RPMI7951 (cell line): ENCODE data around the gene MED13L. TPM values are rescaled to one million over a fixed set of nuclear protein-coding genes. Genes with fewer than 3 reads are reported as not detected.

Experiments
- DNase-seq: peaks from one replicate; pipeline ENCODE4 v3.0.0-alpha.2; 2012; ENCODE audit warnings: low read depth
- total RNA-seq: library from RNA; depleted of rRNA; stranded (reverse); fragments of >200 nt; shearing (Covaris generic); gene quantifications from 2 replicates; pipeline ENCODE4 v1.2.3, GENCODE V29; 2014

MED13L gene
- total RNA-seq, 1 experiment from 2014 or later = 29.7 TPM

DNA sequence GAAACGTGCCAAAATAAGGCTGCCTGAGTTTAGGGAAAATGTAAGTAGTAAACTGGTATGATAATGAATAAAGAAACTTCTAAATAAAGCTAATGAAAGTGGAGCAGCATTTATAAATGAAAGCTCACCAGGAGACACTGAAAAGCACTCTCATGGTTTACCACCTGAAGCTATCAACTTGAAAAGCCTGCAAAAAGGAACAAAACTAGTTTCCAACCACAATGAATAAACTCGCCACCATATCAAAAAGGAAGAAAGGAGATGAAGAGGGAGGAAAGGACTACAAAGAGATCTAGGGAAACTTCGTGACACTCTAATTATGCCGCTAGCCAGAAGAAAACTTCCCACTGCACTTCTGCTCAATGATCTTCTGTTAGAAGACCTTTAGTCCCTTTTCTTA, 66.7 kb downstream of the MED13L start:
- DNase-seq = no peak

DNA sequence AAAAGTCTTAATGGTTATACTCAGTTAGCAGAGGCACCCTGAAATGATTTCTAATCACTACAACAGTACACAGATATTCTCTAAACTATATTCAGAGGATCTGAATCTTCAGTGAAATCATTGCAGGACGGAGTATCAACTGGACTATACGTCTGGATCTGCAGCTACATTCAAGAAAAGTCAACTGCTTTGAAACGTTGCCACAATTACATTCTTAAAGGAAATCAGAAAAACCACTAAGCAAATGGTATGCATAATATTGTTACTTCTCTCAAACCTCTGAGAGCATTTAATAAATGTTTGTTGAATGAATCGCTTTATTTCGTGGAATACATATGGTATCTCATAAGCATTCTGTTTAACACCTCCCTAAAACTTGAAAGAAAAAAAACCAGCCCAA, 67.4 kb downstream of the MED13L start:
- no peak for DNase-seq

DNA sequence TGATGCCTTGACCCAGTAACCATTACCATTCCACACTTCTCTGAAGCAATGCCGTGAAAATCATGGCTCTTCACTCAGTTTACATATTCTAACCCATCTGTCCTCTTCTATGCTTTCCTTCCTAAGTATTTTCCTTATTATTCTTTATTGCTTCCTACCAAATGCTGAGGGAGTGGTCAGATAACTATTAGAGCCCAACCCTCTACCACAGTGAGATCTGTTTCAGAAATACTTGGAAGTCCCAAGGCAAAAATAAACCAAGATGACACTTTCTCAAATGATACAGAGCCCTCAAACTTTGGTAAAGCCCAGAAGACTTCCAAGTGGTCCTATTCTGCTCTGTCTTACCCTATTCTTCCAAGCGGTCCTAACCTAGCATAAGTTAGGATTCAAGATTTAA, 68.0 kb downstream of the MED13L start:
- DNase-seq = no peak

DNA sequence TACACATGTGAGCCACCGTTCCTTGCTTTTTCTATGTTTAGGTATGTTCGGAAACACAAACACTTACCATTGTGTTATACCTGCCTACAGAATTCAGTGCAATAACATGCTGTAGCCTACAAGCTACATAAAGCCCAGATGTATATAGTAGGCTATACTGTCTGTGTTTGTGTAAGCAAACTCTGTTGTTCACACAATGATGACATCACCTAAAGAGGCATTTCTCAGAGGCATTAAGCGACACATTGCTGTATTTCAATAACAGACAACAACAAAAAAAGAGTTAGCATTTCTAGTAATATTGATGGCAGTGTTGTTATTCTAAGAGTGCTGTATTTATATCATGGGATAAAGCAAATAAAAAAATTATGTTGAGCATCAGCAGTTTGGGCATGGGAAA, 70.2 kb downstream of the MED13L start:
- no peak for DNase-seq

DNA sequence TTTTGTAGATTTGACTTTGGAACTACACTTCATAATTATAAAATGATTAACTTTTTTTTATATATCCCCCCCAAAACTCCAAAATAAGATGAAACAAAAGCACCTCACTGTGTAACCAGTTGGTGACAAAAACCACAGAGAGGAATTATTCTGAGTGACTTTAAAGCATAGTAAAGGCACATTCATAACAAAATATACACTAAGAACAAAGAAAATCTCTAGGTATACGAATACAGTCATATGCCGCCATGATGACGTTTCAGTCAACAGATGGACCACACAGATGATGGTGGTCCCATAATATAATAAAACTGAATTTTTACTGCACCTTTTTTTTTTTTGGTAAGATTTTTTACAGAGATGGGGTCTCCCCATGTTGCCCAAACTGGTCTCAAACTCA, 70.7 kb downstream of the MED13L start:
- no peak for DNase-seq

DNA sequence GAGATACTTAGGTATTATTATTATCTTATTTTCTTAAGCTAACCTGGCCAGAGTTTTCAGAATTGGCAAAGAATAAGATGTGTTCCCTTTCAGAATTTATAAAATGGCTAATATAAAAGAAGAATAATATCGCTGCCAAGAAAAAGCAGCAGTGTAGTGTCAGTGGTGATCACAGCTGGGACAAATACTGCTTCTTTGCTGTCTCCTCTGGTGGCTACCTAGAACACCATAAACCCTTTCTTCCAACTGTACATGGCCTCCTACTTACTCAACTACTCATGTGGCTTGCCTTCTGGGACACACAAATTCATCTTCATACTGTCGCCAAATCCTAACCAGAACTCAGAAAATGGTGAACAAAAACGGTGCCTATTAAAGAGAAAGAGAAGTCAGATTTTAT, 72.7 kb downstream of the MED13L start:
- no peak for DNase-seq

DNA sequence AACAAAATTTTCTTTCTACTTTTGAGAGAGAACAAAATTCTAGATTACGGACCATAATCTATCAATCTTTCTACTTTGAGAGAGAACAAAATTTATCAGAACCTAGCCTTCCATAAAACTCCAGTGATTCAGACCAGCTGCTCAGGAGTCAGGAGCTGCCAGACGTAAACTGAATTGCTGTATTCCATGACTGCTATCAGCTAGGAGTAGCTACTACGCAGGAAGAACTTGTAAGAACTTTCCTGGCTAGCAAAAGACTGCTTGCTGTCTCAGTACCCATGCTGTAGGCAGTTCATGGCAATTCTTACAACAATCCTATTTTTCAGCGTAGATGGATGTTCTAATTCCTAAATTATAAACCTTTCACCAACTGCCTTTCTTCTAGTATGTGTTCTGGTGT, 73.3 kb downstream of the MED13L start:
- no peak for DNase-seq

DNA sequence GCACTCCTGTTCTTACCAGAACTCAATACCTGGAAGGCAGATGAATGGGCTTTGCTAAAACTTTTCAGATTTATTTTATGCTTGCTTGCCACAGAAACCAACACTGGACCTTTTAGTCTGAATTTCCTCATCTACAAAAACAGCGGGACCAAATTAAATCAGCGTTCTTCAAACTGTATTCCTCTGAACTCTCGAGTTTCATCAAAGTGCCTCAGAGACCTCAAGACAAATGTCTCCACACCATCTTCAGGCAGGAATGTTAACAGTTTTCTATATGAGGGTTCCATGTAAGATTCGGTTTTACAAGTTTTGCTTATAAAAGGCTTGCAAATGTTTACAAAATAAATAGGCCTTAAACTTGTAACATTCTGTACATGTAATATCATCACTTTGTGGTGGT, 74.6 kb downstream of the MED13L start:
- DNase-seq = no peak

DNA sequence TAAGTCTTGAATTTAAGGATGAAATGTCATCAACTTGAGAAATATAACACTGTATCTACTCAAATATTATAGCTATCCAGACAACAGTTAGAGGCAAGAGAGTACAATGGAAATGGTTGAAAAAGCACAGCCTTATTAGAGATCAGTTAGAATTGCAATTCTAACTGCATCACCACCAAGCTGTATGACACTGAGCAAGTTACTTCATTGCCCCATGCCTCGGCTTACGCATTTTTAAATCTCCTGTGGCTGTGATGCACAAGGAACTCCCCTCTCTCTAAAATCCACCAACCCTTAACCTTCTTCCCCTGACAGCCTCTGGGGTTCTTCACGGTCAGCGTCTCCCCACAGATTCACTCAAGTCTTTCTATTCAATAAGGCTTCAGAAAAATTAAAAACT, 75.1 kb downstream of the MED13L start:
- DNase-seq = no peak

DNA sequence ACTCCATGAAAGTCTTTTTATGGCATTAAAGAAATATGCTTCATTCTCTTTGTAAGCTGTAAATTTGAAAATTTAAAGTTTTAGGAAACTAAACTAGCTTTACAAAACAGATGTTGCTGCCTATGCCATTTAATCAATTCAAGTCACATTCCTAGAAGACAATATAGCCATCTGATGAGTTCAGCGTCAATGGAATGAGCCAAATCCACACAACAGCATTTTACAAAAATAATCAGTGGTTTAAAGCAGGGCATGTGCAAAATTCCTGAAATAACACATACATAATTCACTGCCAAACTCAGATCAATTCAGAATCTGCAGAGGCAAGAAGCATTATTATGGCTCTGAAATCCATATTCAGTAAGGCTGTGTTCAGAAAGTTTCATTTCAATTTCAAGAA, 75.6 kb downstream of the MED13L start:
- DNase-seq = no peak

DNA sequence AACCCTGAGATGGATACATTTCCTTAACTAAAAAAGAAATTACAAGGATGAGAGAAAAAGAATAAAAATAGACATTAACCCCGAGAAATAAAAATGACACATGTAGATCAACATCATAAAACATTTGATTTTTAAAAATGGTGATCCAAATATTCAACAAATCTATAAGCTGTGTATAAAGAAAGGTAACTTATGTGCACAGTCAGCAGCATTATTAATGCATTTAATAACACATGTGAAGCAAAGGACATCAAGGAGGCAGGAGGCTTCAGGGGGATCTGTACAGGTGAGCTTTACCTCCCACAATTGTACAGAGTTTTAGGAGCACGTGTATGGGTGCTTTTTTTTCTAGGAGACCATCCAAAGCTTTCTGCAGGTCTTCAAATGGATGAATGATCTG, 76.1 kb downstream of the MED13L start:
- no peak for DNase-seq

DNA sequence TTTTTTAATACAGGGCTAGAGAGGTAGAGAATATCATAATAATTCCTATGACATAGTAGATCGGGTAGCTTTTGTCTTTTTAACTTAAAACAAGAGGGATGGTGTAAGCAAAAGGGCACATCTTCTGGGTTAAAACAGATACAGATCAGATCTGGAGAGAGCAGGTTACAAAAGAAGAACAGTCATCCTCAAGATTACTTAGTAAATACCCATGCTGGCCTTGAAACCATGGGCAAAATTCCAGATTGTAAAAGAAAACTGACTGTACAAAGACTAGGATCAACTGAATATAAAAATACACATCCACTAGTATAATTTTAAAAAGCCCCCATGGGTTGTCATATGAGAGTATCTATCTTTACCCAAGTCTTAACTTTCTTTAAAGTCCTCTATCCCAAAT, 76.7 kb downstream of the MED13L start:
- peak; percentile 15 for DNase-seq

DNA sequence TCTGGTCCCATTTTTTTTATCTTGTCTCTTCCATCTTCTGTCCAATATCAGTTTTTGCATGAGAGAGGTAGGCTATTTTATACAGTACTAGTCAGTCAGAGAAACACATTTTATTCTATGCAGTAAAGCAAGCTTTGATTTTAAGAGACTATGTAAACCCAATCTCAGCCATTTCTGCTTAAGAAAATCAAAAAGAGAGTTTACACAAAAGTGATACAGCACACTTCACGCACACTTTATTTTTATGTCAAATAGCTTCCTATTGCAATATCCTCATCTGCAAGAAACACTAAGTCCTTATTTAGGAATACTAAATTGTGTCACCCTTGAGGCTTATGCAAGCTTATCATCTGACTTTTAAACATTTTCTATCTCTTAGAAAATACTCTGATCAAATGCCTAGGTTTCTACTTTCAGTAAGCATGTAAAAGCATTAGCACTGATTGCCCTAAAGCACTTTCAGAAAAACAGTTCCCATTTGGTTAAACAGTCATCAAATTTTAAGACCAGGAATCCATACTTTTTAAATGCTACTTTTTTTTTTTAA, 78.3 kb downstream of the MED13L start:
- no peak for DNase-seq

DNA sequence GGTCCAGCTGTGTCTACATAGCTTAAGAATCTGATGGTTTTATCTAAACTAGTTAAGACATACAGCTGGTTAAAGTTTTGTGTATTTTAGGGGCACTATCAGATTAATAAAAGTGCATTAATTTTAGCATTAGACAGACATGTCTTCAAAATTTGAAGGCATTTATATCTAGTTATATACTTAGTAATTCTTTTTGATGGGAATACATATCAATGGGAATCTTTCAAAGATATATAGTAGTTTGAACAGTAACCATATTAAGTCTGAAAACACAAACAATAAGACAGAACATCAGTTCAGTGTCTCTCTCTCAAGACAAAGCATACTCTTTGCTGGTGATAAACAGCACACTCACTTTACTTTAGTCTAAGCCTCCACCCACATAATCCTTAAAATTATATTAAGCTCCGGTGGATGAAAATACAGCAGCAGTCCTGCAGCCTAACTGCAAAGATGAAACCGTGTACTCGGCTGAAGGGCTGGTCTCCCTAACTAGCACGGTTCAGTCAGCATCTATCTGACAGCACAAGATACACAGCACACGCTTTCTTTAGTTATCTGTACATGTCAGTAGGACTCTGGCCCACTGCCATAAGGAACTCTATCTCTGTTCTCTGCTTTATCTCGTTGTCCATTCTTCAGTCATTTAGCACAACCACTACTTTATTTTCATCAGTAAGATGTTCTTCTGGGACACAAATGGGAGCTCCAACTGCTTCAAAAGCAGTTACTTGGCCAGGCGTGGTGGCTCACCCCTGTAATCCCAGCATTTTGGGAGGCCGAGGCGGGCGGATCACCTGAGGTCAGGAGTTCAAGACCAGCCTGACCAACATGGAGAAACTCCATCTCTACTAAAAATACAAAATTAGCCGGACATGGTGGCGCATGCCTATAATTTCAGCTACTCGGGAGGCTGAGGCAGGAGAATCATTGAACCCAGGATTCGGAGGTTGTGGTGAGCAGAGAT, 80.5 kb downstream of the MED13L start:
- no peak for DNase-seq

DNA sequence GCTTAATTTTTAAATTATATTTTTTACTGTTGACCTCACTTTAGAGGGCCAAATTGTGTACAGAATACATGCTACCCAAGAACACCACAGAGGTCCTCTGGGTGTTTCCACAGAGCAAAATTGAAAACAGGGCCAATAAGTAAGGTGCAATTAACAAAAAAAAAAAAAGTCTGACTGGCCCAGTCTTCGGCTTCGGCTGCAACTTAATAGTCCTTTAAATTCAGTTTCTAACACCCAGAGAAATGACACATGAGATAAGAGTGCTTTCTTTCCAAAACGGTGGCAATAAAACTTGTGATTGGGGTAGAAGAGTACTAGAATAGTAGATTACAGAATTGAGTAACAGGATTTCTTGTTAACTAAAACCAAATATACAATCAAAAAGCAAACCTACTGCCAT, 81.3 kb downstream of the MED13L start:
- no peak for DNase-seq

DNA sequence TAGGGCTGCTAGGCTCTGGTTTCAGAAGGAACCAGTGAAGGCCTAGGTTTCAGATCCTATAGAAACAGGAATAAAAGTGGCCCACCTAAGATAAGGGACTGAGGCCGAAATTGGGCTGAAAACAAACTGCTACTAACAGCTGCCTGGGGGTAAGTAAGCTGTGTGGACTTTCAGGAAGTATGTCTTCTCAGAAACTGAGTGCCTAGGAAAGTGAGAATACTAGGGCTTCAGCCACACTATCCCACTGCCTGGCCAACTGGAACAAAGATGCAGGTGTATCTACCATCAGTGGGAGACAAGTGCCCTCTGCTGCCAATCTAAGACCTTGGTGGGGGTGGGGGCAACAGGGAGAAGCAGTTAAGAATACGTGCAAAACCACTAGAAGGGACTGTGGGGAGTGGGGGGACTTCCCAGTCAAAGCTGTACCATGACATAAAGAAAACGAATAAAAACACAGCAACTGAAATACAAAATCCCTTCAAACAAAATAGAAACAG, 82.5 kb downstream of the MED13L start:
- DNase-seq = no peak

DNA sequence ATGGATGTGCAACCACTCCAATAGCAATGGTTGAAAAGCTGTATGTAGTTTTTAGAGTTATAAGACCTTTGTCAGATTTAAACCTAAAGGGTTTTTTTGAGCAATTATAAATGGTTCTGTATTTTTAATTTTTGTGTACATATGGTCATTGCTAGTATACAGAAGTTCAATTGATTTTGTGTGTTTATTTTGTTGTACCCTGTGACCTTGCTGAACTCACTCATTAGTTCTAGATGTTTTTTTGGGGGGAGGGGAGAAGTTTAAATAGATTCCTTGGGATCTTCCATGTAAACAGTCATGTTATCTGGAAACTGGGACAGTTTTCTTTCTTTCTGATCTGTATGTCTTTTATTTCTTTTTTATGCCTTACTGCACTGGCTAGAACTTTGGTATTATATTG, 87.8 kb downstream of the MED13L start:
- DNase-seq = no peak

DNA sequence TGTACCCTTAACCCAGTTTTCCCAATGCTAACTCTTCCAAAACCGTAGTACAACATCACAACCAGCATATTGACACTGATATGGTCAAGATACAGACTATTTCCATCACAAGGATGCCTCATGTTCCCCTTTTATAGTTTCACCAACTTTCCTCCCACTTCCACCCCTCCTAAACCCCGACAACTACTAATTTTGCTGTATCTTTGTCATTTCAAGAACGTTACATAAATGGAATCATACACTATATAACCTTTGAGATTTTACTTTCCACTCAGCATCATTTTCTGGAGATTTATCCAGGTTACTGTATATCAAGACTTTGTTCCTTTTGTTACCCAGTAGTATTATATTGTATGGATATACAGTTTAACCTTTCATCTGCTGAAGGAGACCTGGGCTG, 88.9 kb downstream of the MED13L start:
- DNase-seq = no peak

DNA sequence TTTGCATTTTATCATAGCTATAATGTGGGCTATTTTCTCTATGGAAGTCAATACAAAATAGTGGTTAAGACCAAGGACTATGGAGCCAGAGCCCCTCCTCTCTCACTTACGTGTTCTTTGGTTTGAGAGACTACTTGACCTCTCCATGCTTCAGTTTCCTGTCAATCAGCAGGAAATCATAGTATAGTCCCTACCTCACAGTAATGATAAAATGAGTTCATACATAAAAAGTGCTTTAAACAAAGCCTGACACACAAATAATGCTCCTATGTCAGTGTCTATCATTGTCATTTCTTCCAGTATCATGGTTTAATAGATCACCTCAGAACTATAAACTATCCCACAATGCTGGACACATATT, 90.4 kb downstream of the MED13L start:
- no peak for DNase-seq

DNA sequence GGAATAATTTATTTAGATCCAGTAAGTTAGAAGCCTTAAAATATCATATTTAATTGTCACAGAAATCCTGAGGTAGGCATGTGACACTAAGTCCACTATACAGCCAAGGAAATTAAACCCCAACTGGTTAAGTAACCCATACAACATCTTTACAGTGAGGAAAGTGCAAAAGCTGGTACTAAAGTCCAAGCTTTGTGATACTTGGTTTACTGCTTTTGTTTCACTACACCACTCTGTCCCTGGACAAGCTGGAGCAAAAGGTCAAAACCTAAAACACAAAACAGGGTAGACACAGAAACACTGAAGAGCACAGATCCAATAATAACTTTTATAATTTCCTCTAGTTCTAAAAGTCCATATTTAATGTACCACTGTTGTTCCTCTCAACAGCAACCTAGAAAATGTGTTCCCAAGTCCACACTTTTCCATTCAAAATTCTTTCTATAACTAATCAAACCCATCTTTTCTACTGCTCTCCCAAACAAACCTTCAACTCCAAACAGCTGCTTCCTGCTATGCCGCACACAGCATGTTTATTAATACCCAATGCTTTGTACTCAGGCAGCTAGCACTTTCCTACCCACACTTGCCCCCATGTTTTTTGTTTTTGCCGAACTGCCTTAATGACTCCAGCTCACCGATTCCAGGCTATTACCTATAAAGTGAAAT, 90.9 kb downstream of the MED13L start:
- no peak for DNase-seq

DNA sequence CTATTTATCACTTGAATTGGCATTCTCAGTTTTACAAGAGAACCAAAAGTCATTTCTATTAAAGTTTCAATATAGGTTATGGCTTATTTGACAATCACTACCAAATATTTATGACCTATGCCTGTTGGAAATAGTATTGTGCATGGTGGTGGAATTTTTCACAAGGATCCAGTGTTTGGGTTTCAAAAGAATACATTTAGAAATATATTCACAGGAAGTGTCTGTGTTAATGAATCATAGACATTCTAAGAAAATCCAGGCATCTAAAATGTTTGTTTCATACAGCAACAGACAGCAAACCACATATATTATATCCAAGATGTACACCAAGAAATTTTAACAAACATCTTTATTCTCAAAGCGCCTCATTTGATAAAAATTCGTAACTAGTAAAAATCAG, 92.7 kb downstream of the MED13L start:
- DNase-seq = no peak

DNA sequence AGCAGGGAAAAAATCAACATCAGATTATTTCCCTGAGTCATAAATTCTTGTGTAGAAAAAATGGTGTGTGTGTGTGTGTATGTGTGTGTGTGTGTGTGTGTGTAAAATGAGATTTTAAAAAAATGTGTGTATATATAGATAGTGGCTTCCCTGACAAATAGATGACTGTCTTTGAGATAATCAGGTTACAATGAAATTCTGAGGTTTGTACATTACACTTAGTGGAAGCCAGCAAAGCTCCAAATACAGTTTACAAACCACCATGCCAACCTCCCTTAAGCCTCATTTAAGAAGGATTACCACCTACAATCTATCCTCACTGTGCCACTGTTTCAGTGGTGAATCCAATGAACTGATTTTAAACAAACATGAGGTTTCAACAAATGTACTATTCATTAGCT, 93.8 kb downstream of the MED13L start:
- DNase-seq = peak; percentile 7
